Neural cell (in vitro differentiated cells): Measurements from ENCODE around the gene ALDH16A1. TPM values are rescaled to one million over a fixed set of nuclear protein-coding genes. Genes with fewer than 3 reads are reported as not detected.
A peak's percentile ranks its signal among the peaks of the same experiment; 100 is the strongest.

Experiments
- H2AFZ ChIP-seq: fragments of 200-600, 300-800 bp; sonication (generic), shearing (Covaris generic); 2 replicates; pipeline ENCODE4 v1.6.0; 2014; ENCODE audit warnings: low read depth, mild to moderate bottlenecking, antibody characterized with exemption, low read length, moderate library complexity
- H3F3A ChIP-seq: fragments of 200-600 bp; shearing (Covaris generic); 2 replicates; pipeline ENCODE4 v1.6.1; 2016; ENCODE audit warnings: mild to moderate bottlenecking, moderate library complexity, mixed read lengths, antibody characterized with exemption, low read length; ENCODE audit not compliant: insufficient read depth, poor library complexity, severe bottlenecking
- H3K27ac ChIP-seq: fragments of 200-600, 300-800 bp; sonication (generic), shearing (Covaris generic); 2 replicates; pipeline ENCODE4 v1.5.1; 2014; ENCODE audit warnings: mild to moderate bottlenecking, low read length, moderate library complexity
- H3K27me3 ChIP-seq: fragments of 300-800, 200-600 bp; sonication (generic), shearing (Covaris generic); 2 replicates; pipeline ENCODE4 v1.6.0; 2014; ENCODE audit warnings: mild to moderate bottlenecking, low read depth, low read length, moderate library complexity; ENCODE audit not compliant: insufficient read depth
- H3K36me3 ChIP-seq: fragments of 300-800, 200-600 bp; sonication (generic), shearing (Covaris generic); 2 replicates; pipeline ENCODE4 v1.5.1; 2014; ENCODE audit warnings: mild to moderate bottlenecking, antibody characterized with exemption, low read length, moderate library complexity; ENCODE audit not compliant: insufficient read depth
- H3K4me2 ChIP-seq: fragments of 300-800, 200-600 bp; sonication (generic), shearing (Covaris generic); 2 replicates; pipeline ENCODE4 v1.6.0; 2014; ENCODE audit warnings: mild to moderate bottlenecking, low read length
- H3K4me3 ChIP-seq: fragments of 300-800, 200-600 bp; sonication (generic), shearing (Covaris generic); 2 replicates; pipeline ENCODE4 v1.5.1; 2014; ENCODE audit warnings: mild to moderate bottlenecking, low read length, moderate library complexity
- H3K79me2 ChIP-seq: fragments of 200-600 bp; shearing (Covaris generic); replicated peaks from 2 replicates; pipeline ENCODE4 v1.6.0; 2014; ENCODE audit warnings: mild to moderate bottlenecking, low read length, moderate library complexity; ENCODE audit not compliant: insufficient read depth
- H3K9ac ChIP-seq: fragments of 300-800, 200-600 bp; sonication (generic), shearing (Covaris generic); 2 replicates; pipeline ENCODE4 v1.6.1; 2016; ENCODE audit warnings: mild to moderate bottlenecking, low read length, mixed read lengths
- H3K9me2 ChIP-seq: fragments of 200-600 bp; shearing (Covaris generic); 2 replicates; pipeline ENCODE4 v1.6.1; 2016; ENCODE audit warnings: mild to moderate bottlenecking, low read length, mixed read lengths; ENCODE audit not compliant: insufficient read depth
- H3K9me3 ChIP-seq: fragments of 200-600, 300-800 bp; sonication (generic), shearing (Covaris generic); 2 replicates; pipeline ENCODE4 v1.6.1; 2016; ENCODE audit warnings: mild to moderate bottlenecking, mixed run types, low read length, moderate library complexity, mixed read lengths
- H4K20me1 ChIP-seq: fragments of 200-600 bp; shearing (Covaris generic); 2 replicates; pipeline ENCODE4 v1.6.1; 2016; ENCODE audit warnings: mild to moderate bottlenecking, mixed run types; ENCODE audit not compliant: insufficient read depth
- EP300 ChIP-seq: fragments of 450-650 bp; conservative IDR thresholded peaks from 2 replicates; pipeline ENCODE4 v1.6.1; 2014; ENCODE audit warnings: antibody characterized with exemption, mild to moderate bottlenecking, moderate library complexity; ENCODE audit not compliant: poor library complexity, severe bottlenecking
- EZH2 ChIP-seq: fragments of 200-600, 300-800 bp; shearing (Covaris generic), sonication (generic); IDR thresholded peaks from 2 replicates; pipeline ENCODE4 v1.6.1; 2014; ENCODE audit warnings: antibody characterized with exemption, low read length, borderline replicate concordance, mild to moderate bottlenecking; ENCODE audit not compliant: insufficient read depth, poor library complexity, severe bottlenecking
- MXI1 ChIP-seq: fragments of 450-650 bp; conservative IDR thresholded peaks from 2 replicates; pipeline ENCODE4 v1.6.1; 2014; ENCODE audit warnings: antibody characterized with exemption, mild to moderate bottlenecking; ENCODE audit not compliant: poor library complexity, severe bottlenecking
- POLR2AphosphoS5 ChIP-seq: IDR thresholded peaks from 2 replicates; pipeline ENCODE4 v1.6.1; 2012
- RAD21 ChIP-seq: fragments of 450-650 bp; conservative IDR thresholded peaks from 2 replicates; pipeline ENCODE4 v1.6.1; 2014; ENCODE audit warnings: antibody characterized with exemption, mild to moderate bottlenecking, moderate library complexity
- SMC3 ChIP-seq: fragments of 450-650 bp; conservative IDR thresholded peaks from 2 replicates; pipeline ENCODE4 v1.6.1; 2014; ENCODE audit warnings: antibody characterized with exemption, mild to moderate bottlenecking, moderate library complexity; ENCODE audit not compliant: poor library complexity
- TAF1 ChIP-seq: IDR thresholded peaks from 2 replicates; pipeline ENCODE4 v1.6.1; 2012; ENCODE audit warnings: low read depth
- polyA plus RNA-seq: library from polyadenylated mRNA; depleted of rRNA; stranded (reverse); fragments of >200 nt; gene quantifications from 2 replicates; pipeline ENCODE4 v1.2.3, GENCODE V29; 2014
- TF ChIP-seq, protein P1 (sequence below): fragments of 450-650 bp; IDR thresholded peaks from 2 replicates; pipeline ENCODE4 v1.5.1; 2014; ENCODE audit warnings: antibody characterized with exemption, mild to moderate bottlenecking, moderate library complexity; ENCODE audit not compliant: poor library complexity, severe bottlenecking
- TF ChIP-seq, protein P2 (sequence below): IDR thresholded peaks from 2 replicates; pipeline ENCODE4 v1.6.1; 2012; ENCODE audit warnings: borderline replicate concordance

The ALDH16A1 gene
- polyA plus RNA-seq, 1 donor from 2014 or later = 13.5 TPM

DNA sequence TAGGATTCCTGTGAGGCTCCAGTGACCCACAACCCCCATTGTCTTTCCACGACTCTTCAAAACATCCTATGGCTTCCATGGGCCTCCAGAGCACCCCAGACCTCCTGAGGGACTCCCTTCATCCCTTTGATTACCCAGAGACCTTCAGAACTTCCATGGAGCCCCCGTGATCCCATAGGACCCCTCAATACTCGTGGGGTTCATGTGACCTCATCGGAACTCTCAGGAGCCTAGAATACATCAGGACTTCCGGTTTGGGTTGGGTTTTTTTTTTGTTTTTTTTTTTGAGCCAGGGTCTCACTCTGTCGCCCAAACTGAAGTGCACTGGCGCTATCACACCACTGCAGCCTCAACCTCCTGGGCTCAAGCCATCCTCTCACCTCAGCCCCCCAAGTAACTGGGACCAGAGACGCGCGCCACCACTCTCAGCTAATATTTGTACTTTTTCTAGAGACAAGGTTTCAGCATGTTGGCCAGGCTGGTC is 774 bp downstream of the ALDH16A1 start:
- H3K4me2 ChIP-seq = peak overlapping the region; percentile 93
- TF ChIP-seq EZH2 (no peak), EP300 (peak; percentile 4)
- peak overlapping the region; percentile 99 for H3K27ac ChIP-seq
- H3K9ac ChIP-seq = peak overlapping the region; percentile 91
- peak overlapping the region; percentile 85 for H3K4me3 ChIP-seq
- H3K36me3 ChIP-seq = no peaks in the 10 kb centered on the region
- H3K27me3 ChIP-seq = no peaks in the 10 kb centered on the region
- H2AFZ ChIP-seq = peak overlapping the region; percentile 92
- no peaks in the 10 kb centered on the region for H3K9me3 ChIP-seq
- peaks cover 6% of the 10 kb centered on the region for H3K79me2 ChIP-seq
- H4K20me1 ChIP-seq = no peaks in the 10 kb centered on the region
- no peaks in the 10 kb centered on the region for H3K9me2 ChIP-seq
- peaks cover 5% of the 10 kb centered on the region for H3F3A ChIP-seq

DNA sequence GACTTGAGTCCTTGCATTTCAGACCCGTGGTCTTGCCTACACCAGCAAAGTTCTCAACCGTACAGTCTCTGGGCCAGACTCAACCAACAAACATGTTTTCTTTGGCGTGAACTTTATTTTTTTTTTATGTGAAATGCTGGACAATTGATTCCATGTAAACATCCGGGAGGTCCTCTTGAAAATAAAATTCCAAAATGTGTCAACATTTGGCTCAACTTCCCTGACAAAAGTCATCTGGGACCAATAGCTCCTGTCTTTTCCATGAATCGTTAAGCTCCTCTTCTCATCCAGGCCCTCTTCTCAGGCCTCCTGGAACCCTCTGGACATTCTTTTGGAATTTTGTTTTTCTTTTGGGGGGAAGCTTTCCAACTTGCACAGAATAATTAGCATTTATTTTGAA is 2.7 kb downstream of the ALDH16A1 start:
- TF ChIP-seq POLR2AphosphoS5 = no peak
- TF ChIP-seq, protein P1, sequence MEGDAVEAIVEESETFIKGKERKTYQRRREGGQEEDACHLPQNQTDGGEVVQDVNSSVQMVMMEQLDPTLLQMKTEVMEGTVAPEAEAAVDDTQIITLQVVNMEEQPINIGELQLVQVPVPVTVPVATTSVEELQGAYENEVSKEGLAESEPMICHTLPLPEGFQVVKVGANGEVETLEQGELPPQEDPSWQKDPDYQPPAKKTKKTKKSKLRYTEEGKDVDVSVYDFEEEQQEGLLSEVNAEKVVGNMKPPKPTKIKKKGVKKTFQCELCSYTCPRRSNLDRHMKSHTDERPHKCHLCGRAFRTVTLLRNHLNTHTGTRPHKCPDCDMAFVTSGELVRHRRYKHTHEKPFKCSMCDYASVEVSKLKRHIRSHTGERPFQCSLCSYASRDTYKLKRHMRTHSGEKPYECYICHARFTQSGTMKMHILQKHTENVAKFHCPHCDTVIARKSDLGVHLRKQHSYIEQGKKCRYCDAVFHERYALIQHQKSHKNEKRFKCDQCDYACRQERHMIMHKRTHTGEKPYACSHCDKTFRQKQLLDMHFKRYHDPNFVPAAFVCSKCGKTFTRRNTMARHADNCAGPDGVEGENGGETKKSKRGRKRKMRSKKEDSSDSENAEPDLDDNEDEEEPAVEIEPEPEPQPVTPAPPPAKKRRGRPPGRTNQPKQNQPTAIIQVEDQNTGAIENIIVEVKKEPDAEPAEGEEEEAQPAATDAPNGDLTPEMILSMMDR = no peak
- no peak for TF ChIP-seq TAF1
- no peak for TF ChIP-seq SMC3
- no peak for TF ChIP-seq EP300
- peaks cover 5% of the 10 kb centered on the region for H3F3A ChIP-seq
- H3K79me2 ChIP-seq = peaks cover 2% of the 10 kb centered on the region
- H3K9me2 ChIP-seq = no peaks in the 10 kb centered on the region
- H3K4me3 ChIP-seq = no peak overlapping the region
- H3K4me2 ChIP-seq = no peak overlapping the region
- no peak overlapping the region for H2AFZ ChIP-seq
- no peak overlapping the region for H3K9ac ChIP-seq
- H4K20me1 ChIP-seq = no peaks in the 10 kb centered on the region
- no peaks in the 10 kb centered on the region for H3K9me3 ChIP-seq
- H3K27ac ChIP-seq = no peak overlapping the region
- H3K27me3 ChIP-seq = no peaks in the 10 kb centered on the region
- H3K36me3 ChIP-seq = no peaks in the 10 kb centered on the region

DNA sequence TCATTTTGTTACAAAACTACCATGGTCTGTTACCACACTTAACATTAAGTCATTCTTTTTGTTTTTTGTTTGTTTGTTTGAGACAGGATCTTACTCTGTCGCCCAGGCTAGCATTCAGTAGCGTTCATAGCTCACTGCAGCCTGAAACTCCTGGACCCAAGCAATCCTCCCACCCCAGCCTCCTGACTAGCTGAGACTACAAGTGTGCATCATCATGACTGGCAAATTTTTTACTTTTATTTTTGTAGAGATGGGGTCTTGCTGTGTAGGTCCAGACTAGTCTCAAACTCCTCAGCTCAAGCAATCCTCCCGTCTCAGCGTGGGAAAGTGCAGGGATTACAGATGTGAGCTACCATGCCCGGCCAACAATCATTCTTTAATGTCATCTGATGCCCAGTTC is 3.3 kb downstream of the ALDH16A1 start:
- H3K9ac ChIP-seq = no peak overlapping the region
- no peaks in the 10 kb centered on the region for H4K20me1 ChIP-seq
- H3K36me3 ChIP-seq = no peaks in the 10 kb centered on the region
- H3K4me2 ChIP-seq = no peak overlapping the region
- no peak overlapping the region for H2AFZ ChIP-seq
- no peaks in the 10 kb centered on the region for H3K9me2 ChIP-seq
- H3K27ac ChIP-seq = no peak overlapping the region
- H3K9me3 ChIP-seq = no peaks in the 10 kb centered on the region
- H3K27me3 ChIP-seq = no peaks in the 10 kb centered on the region
- H3K4me3 ChIP-seq = no peak overlapping the region
- no peaks in the 10 kb centered on the region for H3K79me2 ChIP-seq
- no peak for TF ChIP-seq MXI1
- TF ChIP-seq RAD21 = no peak
- no peak for TF ChIP-seq SMC3
- TF ChIP-seq, protein P2, sequence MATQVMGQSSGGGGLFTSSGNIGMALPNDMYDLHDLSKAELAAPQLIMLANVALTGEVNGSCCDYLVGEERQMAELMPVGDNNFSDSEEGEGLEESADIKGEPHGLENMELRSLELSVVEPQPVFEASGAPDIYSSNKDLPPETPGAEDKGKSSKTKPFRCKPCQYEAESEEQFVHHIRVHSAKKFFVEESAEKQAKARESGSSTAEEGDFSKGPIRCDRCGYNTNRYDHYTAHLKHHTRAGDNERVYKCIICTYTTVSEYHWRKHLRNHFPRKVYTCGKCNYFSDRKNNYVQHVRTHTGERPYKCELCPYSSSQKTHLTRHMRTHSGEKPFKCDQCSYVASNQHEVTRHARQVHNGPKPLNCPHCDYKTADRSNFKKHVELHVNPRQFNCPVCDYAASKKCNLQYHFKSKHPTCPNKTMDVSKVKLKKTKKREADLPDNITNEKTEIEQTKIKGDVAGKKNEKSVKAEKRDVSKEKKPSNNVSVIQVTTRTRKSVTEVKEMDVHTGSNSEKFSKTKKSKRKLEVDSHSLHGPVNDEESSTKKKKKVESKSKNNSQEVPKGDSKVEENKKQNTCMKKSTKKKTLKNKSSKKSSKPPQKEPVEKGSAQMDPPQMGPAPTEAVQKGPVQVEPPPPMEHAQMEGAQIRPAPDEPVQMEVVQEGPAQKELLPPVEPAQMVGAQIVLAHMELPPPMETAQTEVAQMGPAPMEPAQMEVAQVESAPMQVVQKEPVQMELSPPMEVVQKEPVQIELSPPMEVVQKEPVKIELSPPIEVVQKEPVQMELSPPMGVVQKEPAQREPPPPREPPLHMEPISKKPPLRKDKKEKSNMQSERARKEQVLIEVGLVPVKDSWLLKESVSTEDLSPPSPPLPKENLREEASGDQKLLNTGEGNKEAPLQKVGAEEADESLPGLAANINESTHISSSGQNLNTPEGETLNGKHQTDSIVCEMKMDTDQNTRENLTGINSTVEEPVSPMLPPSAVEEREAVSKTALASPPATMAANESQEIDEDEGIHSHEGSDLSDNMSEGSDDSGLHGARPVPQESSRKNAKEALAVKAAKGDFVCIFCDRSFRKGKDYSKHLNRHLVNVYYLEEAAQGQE = no peak
- no peak for TF ChIP-seq EZH2
- TF ChIP-seq EP300 = no peak
- TF ChIP-seq, protein P1 = no peak
- TF ChIP-seq TAF1 = no peak
- no peak for TF ChIP-seq POLR2AphosphoS5
- peaks cover 5% of the 10 kb centered on the region for H3F3A ChIP-seq
